Measurements from ENCODE around the gene CLMP.
"Not testable (repeated sequence)": the region's sequence is repeated elsewhere in the genome, so short reads cannot be mapped to it uniquely, and the experiment has no call there.

Gene CLMP

GRCh38 chr11:123132881-123133280 is 62.2 kb downstream of the CLMP start:
- no peak for DNase-seq (ENCODE audit: low spot score)

GRCh38 chr11:123132034-123132766 is 62.8 kb downstream of the CLMP start:
- DNase-seq (ENCODE audit: low spot score), result not testable (repeated sequence)

GRCh38 chr11:123129920-123130319 is 65.1 kb downstream of the CLMP start:
- DNase-seq (ENCODE audit: low spot score), result no peak

GRCh38 chr11:123125169-123125568 is 69.9 kb downstream of the CLMP start:
- no peak for DNase-seq (ENCODE audit: low spot score)

- DNase-seq (ENCODE audit: low spot score), result no peak
These were observed 72.2 kb downstream of the CLMP start for GRCh38 chr11:123122852-123123251.

- peak; percentile 68 for DNase-seq (ENCODE audit: low spot score)
These were observed 72.7 kb downstream of the CLMP start for GRCh38 chr11:123122341-123122740.

- DNase-seq (ENCODE audit: low spot score), result no peak
These were observed 78.6 kb downstream of the CLMP start for GRCh38 chr11:123116486-123116885.

GRCh38 chr11:123111465-123111864 is 83.6 kb downstream of the CLMP start:
- peak; percentile 29 for DNase-seq (ENCODE audit: low spot score)

GRCh38 chr11:123110397-123110796 is 84.7 kb downstream of the CLMP start:
- DNase-seq (ENCODE audit: low spot score), result no peak

GRCh38 chr11:123107945-123108495 is 87.0 kb downstream of the CLMP start:
- no peak for DNase-seq (ENCODE audit: low spot score)

- no peak for DNase-seq (ENCODE audit: low spot score)
These were observed 90.4 kb downstream of the CLMP start for GRCh38 chr11:123104697-123105096.

GRCh38 chr11:123103326-123103980 is 91.6 kb downstream of the CLMP start:
- peak; percentile 84 for DNase-seq (ENCODE audit: low spot score)

- no peak for DNase-seq (ENCODE audit: low spot score)
These were observed 94.5 kb downstream of the CLMP start for GRCh38 chr11:123100379-123101085.

GRCh38 chr11:123098990-123099389 is 96.1 kb downstream of the CLMP start:
- no peak for DNase-seq (ENCODE audit: low spot score)

- peak; percentile 40 for DNase-seq (ENCODE audit: low spot score)
These were observed 101.3 kb downstream of the CLMP start for GRCh38 chr11:123093739-123094138.

GRCh38 chr11:123091506-123091905 is 103.5 kb downstream of the CLMP start:
- DNase-seq (ENCODE audit: low spot score), result peak; percentile 23

- DNase-seq (ENCODE audit: low spot score), result not testable (repeated sequence)
These were observed 104.9 kb downstream of the CLMP start for GRCh38 chr11:123090168-123090567.

GRCh38 chr11:123088896-123089295 is 106.2 kb downstream of the CLMP start:
- not testable (repeated sequence) for DNase-seq (ENCODE audit: low spot score)

- DNase-seq (ENCODE audit: low spot score), result not testable (repeated sequence)
These were observed 107.4 kb downstream of the CLMP start for GRCh38 chr11:123087657-123088056.

- no peak for DNase-seq (ENCODE audit: low spot score)
These were observed 108.7 kb downstream of the CLMP start for GRCh38 chr11:123086305-123086704.

GRCh38 chr11:123085497-123085896 is 109.6 kb downstream of the CLMP start:
- no peak for DNase-seq (ENCODE audit: low spot score)

- no peak for DNase-seq (ENCODE audit: low spot score)
These were observed 110.6 kb downstream of the CLMP start for GRCh38 chr11:123084454-123084853.

- DNase-seq (ENCODE audit: low spot score), result peak; percentile 46
These were observed 111.4 kb downstream of the CLMP start for GRCh38 chr11:123083623-123084029.

Data from Ammon's horn (tissue), 1 donor.